ENCODE data around the gene SLC44A1. TPM values are rescaled to one million over a fixed set of nuclear protein-coding genes. Genes with fewer than 3 reads are reported as not detected.

SLC44A1 gene
- total and polyA plus RNA-seq, 5 donors from 2014 or later = 5.8 to 19.8 (median 13.4) TPM

GRCh38 chr9:105206821-105207699 is 37.4 kb upstream of the SLC44A1 start:
- H3K4me1 Mint-ChIP-seq = no peaks in the 10 kb centered on the region
- Histone ChIP-seq H3K36me3 (ENCODE audit: control insufficient read depth, insufficient read depth, low read length) (no peaks in the 10 kb centered on the region), H3K9me3 (ENCODE audit: control insufficient read depth in 2 of 2, low read length in 2 of 2) (no peaks in the 10 kb centered on the region), H3K27ac (ENCODE audit: insufficient read depth, low read length, poor library complexity, severe bottlenecking) (no peak overlapping the region), H3K4me1 (ENCODE audit: control insufficient read depth, insufficient read depth, low read length, poor library complexity, severe bottlenecking) (no peaks in the 10 kb centered on the region), H3K27me3 (ENCODE audit: control insufficient read depth, insufficient read depth, low read length) (no peaks in the 10 kb centered on the region), H3K4me3 (ENCODE audit: low read depth, low read length) (no peak overlapping the region)
- H3K36me3 Mint-ChIP-seq = no peaks in the 10 kb centered on the region
- ATAC-seq (ENCODE audit: low read depth in 2 of 2) (no peak), DNase-seq (no peak)
- H3K4me3 Mint-ChIP-seq = no peak overlapping the region
- H3K27ac Mint-ChIP-seq = no peak overlapping the region
- H3K27me3 Mint-ChIP-seq = no peaks in the 10 kb centered on the region
- H3K9me3 Mint-ChIP-seq = peaks cover 0 to 4% (median 0%) of the 10 kb centered on the region in 7 donors

- Mint-ChIP-seq H3K36me3 (no peaks in the 10 kb centered on the region), H3K27ac (no peak overlapping the region), H3K9me3 (peaks cover 0 to 2% (median 0%) of the 10 kb centered on the region in 7 donors)
These were observed 27.8 kb upstream of the SLC44A1 start for GRCh38 chr9:105216440-105217178.

DNA sequence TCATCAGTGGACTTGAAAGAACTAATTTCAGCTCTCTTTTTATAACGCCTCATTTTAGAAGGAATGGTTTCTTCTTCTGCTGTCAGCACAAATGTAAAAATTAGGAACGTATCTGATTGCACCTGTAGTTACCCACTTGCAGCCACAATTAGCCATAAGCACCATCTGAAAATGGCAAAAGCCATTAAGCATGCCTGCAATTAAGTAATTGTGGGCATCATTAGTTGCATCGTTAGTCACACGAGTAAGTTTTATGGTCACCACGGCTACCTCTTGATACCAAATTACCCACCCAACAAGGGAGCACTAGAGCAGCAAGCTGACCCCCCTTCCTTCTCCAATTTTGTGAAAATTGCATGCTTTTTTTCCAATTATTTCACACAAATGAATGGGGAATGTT is 25.8 kb upstream of the SLC44A1 start:
- H3K4me1 ChIP-seq (ENCODE audit: control insufficient read depth, insufficient read depth, low read length, poor library complexity, severe bottlenecking) = no peaks in the 10 kb centered on the region
- DNase-seq (no peak), ATAC-seq (ENCODE audit: low read depth in 2 of 2) (no peak)
- Mint-ChIP-seq H3K4me1 (no peaks in the 10 kb centered on the region), H3K27ac (no peak overlapping the region), H3K27me3 (peaks cover 5% of the 10 kb centered on the region), H3K9me3 (peaks cover 2 to 9% (median 6%) of the 10 kb centered on the region in 7 donors), H3K4me3 (no peak overlapping the region), H3K36me3 (no peaks in the 10 kb centered on the region)
- H3K9me3 ChIP-seq (ENCODE audit: control insufficient read depth in 2 of 2, low read length in 2 of 2) = peaks cover 4 to 5% of the 10 kb centered on the region in 2 experiments
- no peak overlapping the region for H3K4me3 ChIP-seq (ENCODE audit: low read depth, low read length)
- H3K27ac ChIP-seq (ENCODE audit: insufficient read depth, low read length, poor library complexity, severe bottlenecking) = no peak overlapping the region
- H3K36me3 ChIP-seq (ENCODE audit: control insufficient read depth, insufficient read depth, low read length) = no peaks in the 10 kb centered on the region
- no peaks in the 10 kb centered on the region for H3K27me3 ChIP-seq (ENCODE audit: control insufficient read depth, insufficient read depth, low read length)

More at GRCh38 chr9:105216440-105217178, 27.8 kb upstream of the SLC44A1 start:
- Histone ChIP-seq H3K27ac (ENCODE audit: insufficient read depth, low read length, poor library complexity, severe bottlenecking) (no peak overlapping the region), H3K4me1 (ENCODE audit: control insufficient read depth, insufficient read depth, low read length, poor library complexity, severe bottlenecking) (no peaks in the 10 kb centered on the region), H3K27me3 (ENCODE audit: control insufficient read depth, insufficient read depth, low read length) (no peaks in the 10 kb centered on the region), H3K4me3 (ENCODE audit: low read depth, low read length) (no peak overlapping the region), H3K9me3 (ENCODE audit: control insufficient read depth in 2 of 2, low read length in 2 of 2) (no peaks in the 10 kb centered on the region), H3K36me3 (ENCODE audit: control insufficient read depth, insufficient read depth, low read length) (no peaks in the 10 kb centered on the region)
- no peak for DNase-seq
- H3K4me1 Mint-ChIP-seq = no peaks in the 10 kb centered on the region
- ATAC-seq (ENCODE audit: low read depth in 2 of 2) = no peak
- H3K4me3 Mint-ChIP-seq = no peak overlapping the region
- H3K27me3 Mint-ChIP-seq = peaks cover 5% of the 10 kb centered on the region

GRCh38 chr9:105219291-105219805 is 25.1 kb upstream of the SLC44A1 start:
- H3K27ac Mint-ChIP-seq = no peak overlapping the region
- DNase-seq (no peak), ATAC-seq (ENCODE audit: low read depth in 2 of 2) (no peak)
- Histone ChIP-seq H3K4me1 (ENCODE audit: control insufficient read depth, insufficient read depth, low read length, poor library complexity, severe bottlenecking) (no peaks in the 10 kb centered on the region), H3K27ac (ENCODE audit: insufficient read depth, low read length, poor library complexity, severe bottlenecking) (no peak overlapping the region), H3K36me3 (ENCODE audit: control insufficient read depth, insufficient read depth, low read length) (no peaks in the 10 kb centered on the region), H3K27me3 (ENCODE audit: control insufficient read depth, insufficient read depth, low read length) (no peaks in the 10 kb centered on the region), H3K9me3 (ENCODE audit: control insufficient read depth in 2 of 2, low read length in 2 of 2) (peaks cover 10 to 11% of the 10 kb centered on the region in 2 experiments), H3K4me3 (ENCODE audit: low read depth, low read length) (no peak overlapping the region)
- H3K4me3 Mint-ChIP-seq = no peak overlapping the region
- H3K9me3 Mint-ChIP-seq = peaks cover 3 to 15% (median 11%) of the 10 kb centered on the region in 7 donors
- H3K4me1 Mint-ChIP-seq = no peaks in the 10 kb centered on the region
- H3K36me3 Mint-ChIP-seq = peaks cover 3% of the 10 kb centered on the region
- peaks cover 8% of the 10 kb centered on the region for H3K27me3 Mint-ChIP-seq

DNA sequence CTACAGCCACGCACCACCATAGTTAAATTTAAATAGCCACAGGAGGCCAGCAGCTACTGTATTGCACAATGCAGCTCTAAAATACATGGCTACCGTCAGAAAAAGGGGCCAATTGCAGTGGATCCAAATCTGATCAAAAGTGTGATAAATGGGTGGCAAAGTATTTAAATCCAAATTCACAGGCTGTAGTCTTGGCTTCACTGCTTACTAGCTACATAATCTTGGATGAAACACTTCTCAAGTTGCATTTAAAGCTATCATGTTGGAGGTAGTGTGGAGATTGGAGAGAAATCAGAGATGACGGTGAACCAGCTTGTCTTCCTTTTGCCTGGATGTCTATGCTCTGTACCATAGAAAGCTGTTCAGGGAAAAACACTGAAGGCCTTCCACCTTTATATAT is 24.0 kb upstream of the SLC44A1 start:
- H3K4me1 ChIP-seq (ENCODE audit: control insufficient read depth, insufficient read depth, low read length, poor library complexity, severe bottlenecking) = no peaks in the 10 kb centered on the region
- H3K27me3 Mint-ChIP-seq = peaks cover 15% of the 10 kb centered on the region
- peaks cover 19 to 22% of the 10 kb centered on the region in 2 experiments for H3K9me3 ChIP-seq (ENCODE audit: control insufficient read depth in 2 of 2, low read length in 2 of 2)
- ATAC-seq (ENCODE audit: low read depth in 2 of 2) (no peak), DNase-seq (no peak)
- peaks cover 3 to 23% (median 15%) of the 10 kb centered on the region in 7 donors for H3K9me3 Mint-ChIP-seq
- H3K27ac ChIP-seq (ENCODE audit: insufficient read depth, low read length, poor library complexity, severe bottlenecking) = no peak overlapping the region
- H3K27ac Mint-ChIP-seq = no peak overlapping the region
- H3K36me3 Mint-ChIP-seq = peaks cover 3% of the 10 kb centered on the region
- no peaks in the 10 kb centered on the region for H3K27me3 ChIP-seq (ENCODE audit: control insufficient read depth, insufficient read depth, low read length)
- no peak overlapping the region for H3K4me3 Mint-ChIP-seq
- no peaks in the 10 kb centered on the region for H3K4me1 Mint-ChIP-seq
- H3K36me3 ChIP-seq (ENCODE audit: control insufficient read depth, insufficient read depth, low read length) = no peaks in the 10 kb centered on the region
- no peak overlapping the region for H3K4me3 ChIP-seq (ENCODE audit: low read depth, low read length)

DNA sequence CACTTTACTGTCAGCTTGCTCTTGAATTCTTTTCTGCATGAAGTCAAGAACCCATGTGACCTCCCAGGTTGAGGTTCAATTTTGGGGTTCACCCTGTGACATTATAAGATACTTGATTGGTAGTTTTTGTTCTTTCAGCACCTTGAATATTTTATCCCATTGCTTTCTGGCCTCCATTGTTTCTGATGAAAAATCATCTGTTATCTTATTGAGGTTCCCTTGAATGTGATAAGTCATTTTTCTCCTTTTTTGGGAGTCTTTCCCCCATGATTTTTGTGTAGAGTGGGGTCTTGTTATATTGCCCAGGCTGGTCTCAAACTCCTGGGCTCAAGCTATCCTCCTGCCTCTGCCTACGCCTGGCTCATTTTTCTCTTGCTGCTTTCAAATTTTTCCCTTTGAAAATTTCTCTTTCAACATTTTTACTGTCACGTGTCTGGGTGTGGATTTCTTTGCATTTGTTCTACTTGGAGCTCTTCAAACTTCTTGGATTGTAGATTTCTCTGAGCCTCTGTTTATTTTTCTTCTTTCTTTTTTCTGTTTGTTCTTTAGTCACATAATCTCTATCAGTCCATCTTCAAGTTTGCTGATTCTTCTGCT is 20.8 kb upstream of the SLC44A1 start:
- Histone ChIP-seq H3K27ac (ENCODE audit: insufficient read depth, low read length, poor library complexity, severe bottlenecking) (no peak overlapping the region), H3K36me3 (ENCODE audit: control insufficient read depth, insufficient read depth, low read length) (no peaks in the 10 kb centered on the region), H3K27me3 (ENCODE audit: control insufficient read depth, insufficient read depth, low read length) (peaks cover 4% of the 10 kb centered on the region), H3K4me1 (ENCODE audit: control insufficient read depth, insufficient read depth, low read length, poor library complexity, severe bottlenecking) (no peaks in the 10 kb centered on the region), H3K9me3 (ENCODE audit: control insufficient read depth in 2 of 2, low read length in 2 of 2) (peaks cover 19 to 23% of the 10 kb centered on the region in 2 experiments), H3K4me3 (ENCODE audit: low read depth, low read length) (no peak overlapping the region)
- no peak for ATAC-seq (ENCODE audit: low read depth in 2 of 2)
- DNase-seq = no peak
- Mint-ChIP-seq H3K4me1 (no peaks in the 10 kb centered on the region), H3K4me3 (peak overlapping the region in 1 of 4 donors; percentile 64), H3K27me3 (peaks cover 22% of the 10 kb centered on the region), H3K36me3 (peaks cover 3% of the 10 kb centered on the region), H3K27ac (no peak overlapping the region), H3K9me3 (peaks cover 3 to 27% (median 18%) of the 10 kb centered on the region in 7 donors)

- Mint-ChIP-seq H3K36me3 (peaks cover 3% of the 10 kb centered on the region), H3K9me3 (peaks cover 3 to 27% (median 16%) of the 10 kb centered on the region in 7 donors), H3K27ac (no peak overlapping the region), H3K27me3 (peaks cover 27% of the 10 kb centered on the region), H3K4me1 (peaks cover 0 to 4% (median 0%) of the 10 kb centered on the region in 4 donors), H3K4me3 (no peak overlapping the region)
- Histone ChIP-seq H3K27ac (ENCODE audit: insufficient read depth, low read length, poor library complexity, severe bottlenecking) (no peak overlapping the region), H3K27me3 (ENCODE audit: control insufficient read depth, insufficient read depth, low read length) (peaks cover 11% of the 10 kb centered on the region), H3K9me3 (ENCODE audit: control insufficient read depth in 2 of 2, low read length in 2 of 2) (peaks cover 19 to 23% of the 10 kb centered on the region in 2 experiments), H3K4me3 (ENCODE audit: low read depth, low read length) (no peak overlapping the region), H3K4me1 (ENCODE audit: control insufficient read depth, insufficient read depth, low read length, poor library complexity, severe bottlenecking) (no peaks in the 10 kb centered on the region), H3K36me3 (ENCODE audit: control insufficient read depth, insufficient read depth, low read length) (no peaks in the 10 kb centered on the region)
- ATAC-seq (ENCODE audit: low read depth in 2 of 2) (no peak), DNase-seq (no peak)
These were observed 18.4 kb upstream of the SLC44A1 start for GRCh38 chr9:105226055-105226454.

Data from CD4-positive, CD25-positive, alpha-beta regulatory T cell (primary cell).